ENCODE data around the gene GRIN2A. TPM values are rescaled to one million over a fixed set of nuclear protein-coding genes. Genes with fewer than 3 reads are reported as not detected.

Gene GRIN2A
- total RNA-seq, 2 experiments from 2014 or later = not detected

GRCh38 chr16:9837481-9837880, 344.7 kb downstream of the GRIN2A start:
- no peak overlapping the region for H3K27ac ChIP-seq (ENCODE audit: low read depth, low read length, poor library complexity, severe bottlenecking)
- H3K79me2 ChIP-seq (ENCODE audit: insufficient read depth, low read depth, low read length) = no peaks in the 10 kb centered on the region
- ChIA-PET CTCF (ENCODE audit: unreplicated experiment) (no interaction called here), POLR2A (interaction anchor here (0.6 kb wide), 1 partner anchor 618 kb away, joined by 3 read pairs; no protein-coding TSS in a partner anchor)
- intact Hi-C loops (cut with micrococcal nuclease; ENCODE audit: unreplicated experiment) = no loop called here
- no peaks in the 10 kb centered on the region for H3K4me1 ChIP-seq (ENCODE audit: insufficient read depth, low read length, poor library complexity, severe bottlenecking)
- H3K4me2 ChIP-seq (ENCODE audit: low read length) = no peak overlapping the region
- H3K9me3 ChIP-seq (ENCODE audit: low read length) = no peaks in the 10 kb centered on the region
- no peak overlapping the region for H2AFZ ChIP-seq (ENCODE audit: low read length)
- BruUV-seq (replicated peaks) = no TSS peak
- no peaks in the 10 kb centered on the region for H4K20me1 ChIP-seq (ENCODE audit: insufficient read depth, low read length)
- no peak for DNase-seq (ENCODE audit: low spot score)
- no peaks in the 10 kb centered on the region for H3K36me3 ChIP-seq (ENCODE audit: insufficient read depth, low read length)
- TF ChIP-seq CTCF (conservative IDR thresholded peaks at IDR 0.05; ENCODE audit: low read length) = no peak
- no peak for TF ChIP-seq EZH2phosphoT487 (IDR thresholded peaks at IDR 0.05; ENCODE audit: borderline replicate concordance, low read depth, low read length)
- no peak overlapping the region for H3K4me3 ChIP-seq (ENCODE audit: low read depth, low read length, poor library complexity, severe bottlenecking)
- H3K9me2 ChIP-seq (ENCODE audit: insufficient read depth, low read length) = no peaks in the 10 kb centered on the region

GRCh38 chr16:9836118-9836736, 346.0 kb downstream of the GRIN2A start:
- ChIA-PET CTCF (ENCODE audit: unreplicated experiment) (no interaction called here), POLR2A (interaction anchor here (0.6 kb wide), 1 partner anchor 77 kb away, joined by 3 read pairs; no protein-coding TSS in a partner anchor)
- Histone ChIP-seq H3K79me2 (ENCODE audit: insufficient read depth, low read depth, low read length) (no peaks in the 10 kb centered on the region), H3K36me3 (ENCODE audit: insufficient read depth, low read length) (no peaks in the 10 kb centered on the region), H3K4me1 (ENCODE audit: insufficient read depth, low read length, poor library complexity, severe bottlenecking) (no peaks in the 10 kb centered on the region), H3K9me2 (ENCODE audit: insufficient read depth, low read length) (no peaks in the 10 kb centered on the region), H4K20me1 (ENCODE audit: insufficient read depth, low read length) (no peaks in the 10 kb centered on the region), H3K4me3 (ENCODE audit: low read depth, low read length, poor library complexity, severe bottlenecking) (no peak overlapping the region), H3K9me3 (ENCODE audit: low read length) (no peaks in the 10 kb centered on the region), H2AFZ (ENCODE audit: low read length) (no peak overlapping the region), H3K27ac (ENCODE audit: low read depth, low read length, poor library complexity, severe bottlenecking) (no peak overlapping the region), H3K4me2 (ENCODE audit: low read length) (no peak overlapping the region)
- BruUV-seq (replicated peaks) = no TSS peak
- TF ChIP-seq EZH2phosphoT487 (IDR thresholded peaks at IDR 0.05; ENCODE audit: borderline replicate concordance, low read depth, low read length) (no peak), CTCF (conservative IDR thresholded peaks at IDR 0.05; ENCODE audit: low read length) (no peak)
- intact Hi-C loops (cut with micrococcal nuclease; ENCODE audit: unreplicated experiment) = no loop called here
- DNase-seq (ENCODE audit: low spot score) = peak; percentile 22

- Histone ChIP-seq H2AFZ (ENCODE audit: low read length) (no peak overlapping the region), H3K4me3 (ENCODE audit: low read depth, low read length, poor library complexity, severe bottlenecking) (no peak overlapping the region), H3K36me3 (ENCODE audit: insufficient read depth, low read length) (no peaks in the 10 kb centered on the region), H3K9me2 (ENCODE audit: insufficient read depth, low read length) (no peaks in the 10 kb centered on the region), H3K27ac (ENCODE audit: low read depth, low read length, poor library complexity, severe bottlenecking) (no peak overlapping the region), H3K4me1 (ENCODE audit: insufficient read depth, low read length, poor library complexity, severe bottlenecking) (no peaks in the 10 kb centered on the region), H3K4me2 (ENCODE audit: low read length) (no peak overlapping the region), H3K9me3 (ENCODE audit: low read length) (no peaks in the 10 kb centered on the region), H4K20me1 (ENCODE audit: insufficient read depth, low read length) (no peaks in the 10 kb centered on the region), H3K79me2 (ENCODE audit: insufficient read depth, low read depth, low read length) (no peaks in the 10 kb centered on the region)
- intact Hi-C loops (cut with micrococcal nuclease; ENCODE audit: unreplicated experiment) = no loop called here
- POLR2A ChIA-PET = no interaction called here
- no peak for TF ChIP-seq CTCF (conservative IDR thresholded peaks at IDR 0.05; ENCODE audit: low read length)
- no peak for TF ChIP-seq EZH2phosphoT487 (IDR thresholded peaks at IDR 0.05; ENCODE audit: borderline replicate concordance, low read depth, low read length)
- CTCF ChIA-PET (ENCODE audit: unreplicated experiment) = no interaction called here
- DNase-seq (ENCODE audit: low spot score) = no peak
- BruUV-seq (replicated peaks) = no TSS peak
Observed at GRCh38 chr16:9827062-9827752, 355.0 kb downstream of the GRIN2A start.

Data from OCI-LY7 (cell line).